Measurements from ENCODE around the gene SOCS1.

GRCh38 chr16:11268921-11269375 lies 12.9 kb upstream of the SOCS1 start, which contains the start of gene TNP2:
- TF ChIP-seq, protein P1, sequence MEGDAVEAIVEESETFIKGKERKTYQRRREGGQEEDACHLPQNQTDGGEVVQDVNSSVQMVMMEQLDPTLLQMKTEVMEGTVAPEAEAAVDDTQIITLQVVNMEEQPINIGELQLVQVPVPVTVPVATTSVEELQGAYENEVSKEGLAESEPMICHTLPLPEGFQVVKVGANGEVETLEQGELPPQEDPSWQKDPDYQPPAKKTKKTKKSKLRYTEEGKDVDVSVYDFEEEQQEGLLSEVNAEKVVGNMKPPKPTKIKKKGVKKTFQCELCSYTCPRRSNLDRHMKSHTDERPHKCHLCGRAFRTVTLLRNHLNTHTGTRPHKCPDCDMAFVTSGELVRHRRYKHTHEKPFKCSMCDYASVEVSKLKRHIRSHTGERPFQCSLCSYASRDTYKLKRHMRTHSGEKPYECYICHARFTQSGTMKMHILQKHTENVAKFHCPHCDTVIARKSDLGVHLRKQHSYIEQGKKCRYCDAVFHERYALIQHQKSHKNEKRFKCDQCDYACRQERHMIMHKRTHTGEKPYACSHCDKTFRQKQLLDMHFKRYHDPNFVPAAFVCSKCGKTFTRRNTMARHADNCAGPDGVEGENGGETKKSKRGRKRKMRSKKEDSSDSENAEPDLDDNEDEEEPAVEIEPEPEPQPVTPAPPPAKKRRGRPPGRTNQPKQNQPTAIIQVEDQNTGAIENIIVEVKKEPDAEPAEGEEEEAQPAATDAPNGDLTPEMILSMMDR (IDR thresholded peaks at IDR 0.05): no peak
- no peak for TF ChIP-seq POLR2A (IDR thresholded peaks at IDR 0.05)
